Neural progenitor cell (in vitro differentiated cells): ENCODE data around the gene NDRG4. TPM values are rescaled to one million over a fixed set of nuclear protein-coding genes. Genes with fewer than 3 reads are reported as not detected.

Source experiments
- DNase-seq: peaks from one replicate; pipeline ENCODE4 v3.0.0-alpha.2; 2016; ENCODE audit warnings: low spot score
- H2AFZ ChIP-seq: fragments of 200-600 bp; sonication (generic); replicated peaks from 2 replicates; pipeline ENCODE4 v1.6.1; 2016; ENCODE audit warnings: antibody characterized with exemption
- H3F3A ChIP-seq: fragments of 200-600 bp; sonication (generic); 2 replicates; pipeline ENCODE4 v1.6.1; 2016; ENCODE audit warnings: antibody characterized with exemption, low read depth
- H3K27ac ChIP-seq: fragments of 200-600 bp; sonication (generic); 2 replicates; pipeline ENCODE4 v1.5.1; 2016; ENCODE audit warnings: mild to moderate bottlenecking
- H3K27me3 ChIP-seq: fragments of 200-600 bp; sonication (generic); 2 replicates; pipeline ENCODE4 v1.6.1; 2016; ENCODE audit warnings: mild to moderate bottlenecking, moderate library complexity
- H3K36me3 ChIP-seq: fragments of 200-600 bp; sonication (generic); 2 replicates; pipeline ENCODE4 v1.5.1; 2016
- H3K4me1 ChIP-seq: fragments of 200-600 bp; sonication (generic); 2 replicates; pipeline ENCODE4 v1.6.1; 2016; ENCODE audit warnings: mixed run types
- H3K4me2 ChIP-seq: fragments of 200-600 bp; sonication (generic); 2 replicates; pipeline ENCODE4 v1.6.1; 2016
- H3K4me3 ChIP-seq: fragments of 200-600 bp; sonication (generic); 2 replicates; pipeline ENCODE4 v1.5.1; 2016
- H3K79me2 ChIP-seq: fragments of 200-600 bp; sonication (generic); 2 replicates; pipeline ENCODE4 v1.6.1; 2016; ENCODE audit warnings: low read depth
- H3K9ac ChIP-seq: fragments of 200-600 bp; sonication (generic); 2 replicates; pipeline ENCODE4 v1.6.1; 2016
- H3K9me3 ChIP-seq: fragments of 200-600 bp; sonication (generic); 2 replicates; pipeline ENCODE4 v1.5.1; 2016; ENCODE audit warnings: low read depth
- H4K20me1 ChIP-seq: fragments of 200-600 bp; sonication (generic); 2 replicates; pipeline ENCODE4 v1.6.1; 2016; ENCODE audit warnings: low read depth
- H3K27ac Mint-ChIP-seq: 3 replicates; pipeline ENCODE4 v1.8.0; 2021; ENCODE audit warnings: mixed read lengths
- H3K27me3 Mint-ChIP-seq: 2 replicates; pipeline ENCODE4 v1.8.0; 2022; ENCODE audit warnings: low read depth, mild to moderate bottlenecking, inconsistent platforms, moderate library complexity, mixed read lengths; ENCODE audit not compliant: insufficient read depth
- H3K36me3 Mint-ChIP-seq: 3 replicates; pipeline ENCODE4 v1.8.0; 2021; ENCODE audit warnings: mixed read lengths
- H3K4me1 Mint-ChIP-seq: 3 replicates; pipeline ENCODE4 v1.8.0; 2021; ENCODE audit warnings: mixed read lengths
- H3K4me3 Mint-ChIP-seq: 3 replicates; pipeline ENCODE4 v1.8.0; 2021; ENCODE audit warnings: mild to moderate bottlenecking, moderate library complexity, mixed read lengths
- H3K9me3 Mint-ChIP-seq: 3 replicates; pipeline ENCODE4 v1.8.0; 2020; ENCODE audit warnings: mixed read lengths
- EZH2 ChIP-seq: fragments of 200-600 bp; sonication (generic); IDR thresholded peaks from 2 replicates; pipeline ENCODE4 v1.6.1; 2017; ENCODE audit warnings: antibody characterized with exemption, mild to moderate bottlenecking, moderate library complexity
- EZH2phosphoT487 ChIP-seq: fragments of 200-600 bp; sonication (generic); IDR thresholded peaks from 2 replicates; pipeline ENCODE4 v1.6.1; 2017; ENCODE audit warnings: antibody characterized with exemption
- total RNA-seq: library from RNA; depleted of rRNA; stranded (reverse); fragments of >200 nt; gene quantifications from 2 replicates; pipeline ENCODE4 v1.2.3, GENCODE V29; 2015; ENCODE audit warnings: low replicate concordance
- TF ChIP-seq, protein P1 (sequence below): fragments of 200-600 bp; sonication (generic); IDR thresholded peaks from 2 replicates; pipeline ENCODE4 v1.5.1; 2017; ENCODE audit warnings: antibody characterized with exemption, mild to moderate bottlenecking

The NDRG4 gene
- total RNA-seq, 1 donor from 2014 or later: 14.6 TPM

DNA sequence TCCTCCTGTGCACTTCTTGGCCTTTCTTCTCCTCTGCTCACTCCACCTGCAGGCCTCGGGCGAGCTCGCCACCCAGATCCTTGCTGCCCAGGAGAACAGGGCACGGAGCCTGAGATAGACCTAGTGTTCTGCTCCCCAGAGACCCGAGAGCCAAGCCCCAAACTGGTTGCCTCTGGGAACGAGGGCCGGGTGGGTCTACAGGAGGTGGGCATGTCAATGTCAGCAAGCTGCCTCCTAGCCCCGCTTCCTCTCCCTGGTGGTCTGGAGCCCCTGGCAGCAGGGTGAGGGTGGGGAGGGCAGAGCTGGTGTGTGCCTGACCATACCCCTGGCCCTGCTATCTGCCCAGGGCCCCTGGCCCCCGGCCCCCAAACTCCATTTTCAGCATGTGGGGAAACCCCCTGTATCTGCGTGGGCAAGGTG, 841 bp upstream of the NDRG4 start:
- H3K4me3 ChIP-seq: no peak overlapping the region
- no peaks in the 10 kb centered on the region for H4K20me1 ChIP-seq
- Mint-ChIP-seq H3K36me3 (no peaks in the 10 kb centered on the region), H3K9me3 (no peaks in the 10 kb centered on the region), H3K27me3 (peaks cover 11% of the 10 kb centered on the region), H3K4me1 (peaks cover 52% of the 10 kb centered on the region), H3K4me3 (peak overlapping the region; percentile 66), H3K27ac (peak overlapping the region; percentile 94)
- H3K79me2 ChIP-seq: no peaks in the 10 kb centered on the region
- H3K4me2 ChIP-seq: no peak overlapping the region
- DNase-seq: no peak
- no peaks in the 10 kb centered on the region for H3K9me3 ChIP-seq
- no peak overlapping the region for H3K9ac ChIP-seq
- H3K4me1 ChIP-seq: peaks cover 32% of the 10 kb centered on the region
- H3K36me3 ChIP-seq: no peaks in the 10 kb centered on the region
- H3K27me3 ChIP-seq: peaks cover 25% of the 10 kb centered on the region
- H2AFZ ChIP-seq: no peak overlapping the region
- peaks cover 23% of the 10 kb centered on the region for H3F3A ChIP-seq
- no peak overlapping the region for H3K27ac ChIP-seq
- TF ChIP-seq, protein P1, sequence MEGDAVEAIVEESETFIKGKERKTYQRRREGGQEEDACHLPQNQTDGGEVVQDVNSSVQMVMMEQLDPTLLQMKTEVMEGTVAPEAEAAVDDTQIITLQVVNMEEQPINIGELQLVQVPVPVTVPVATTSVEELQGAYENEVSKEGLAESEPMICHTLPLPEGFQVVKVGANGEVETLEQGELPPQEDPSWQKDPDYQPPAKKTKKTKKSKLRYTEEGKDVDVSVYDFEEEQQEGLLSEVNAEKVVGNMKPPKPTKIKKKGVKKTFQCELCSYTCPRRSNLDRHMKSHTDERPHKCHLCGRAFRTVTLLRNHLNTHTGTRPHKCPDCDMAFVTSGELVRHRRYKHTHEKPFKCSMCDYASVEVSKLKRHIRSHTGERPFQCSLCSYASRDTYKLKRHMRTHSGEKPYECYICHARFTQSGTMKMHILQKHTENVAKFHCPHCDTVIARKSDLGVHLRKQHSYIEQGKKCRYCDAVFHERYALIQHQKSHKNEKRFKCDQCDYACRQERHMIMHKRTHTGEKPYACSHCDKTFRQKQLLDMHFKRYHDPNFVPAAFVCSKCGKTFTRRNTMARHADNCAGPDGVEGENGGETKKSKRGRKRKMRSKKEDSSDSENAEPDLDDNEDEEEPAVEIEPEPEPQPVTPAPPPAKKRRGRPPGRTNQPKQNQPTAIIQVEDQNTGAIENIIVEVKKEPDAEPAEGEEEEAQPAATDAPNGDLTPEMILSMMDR: no peak
- TF ChIP-seq EZH2 (no peak), EZH2phosphoT487 (no peak)

DNA sequence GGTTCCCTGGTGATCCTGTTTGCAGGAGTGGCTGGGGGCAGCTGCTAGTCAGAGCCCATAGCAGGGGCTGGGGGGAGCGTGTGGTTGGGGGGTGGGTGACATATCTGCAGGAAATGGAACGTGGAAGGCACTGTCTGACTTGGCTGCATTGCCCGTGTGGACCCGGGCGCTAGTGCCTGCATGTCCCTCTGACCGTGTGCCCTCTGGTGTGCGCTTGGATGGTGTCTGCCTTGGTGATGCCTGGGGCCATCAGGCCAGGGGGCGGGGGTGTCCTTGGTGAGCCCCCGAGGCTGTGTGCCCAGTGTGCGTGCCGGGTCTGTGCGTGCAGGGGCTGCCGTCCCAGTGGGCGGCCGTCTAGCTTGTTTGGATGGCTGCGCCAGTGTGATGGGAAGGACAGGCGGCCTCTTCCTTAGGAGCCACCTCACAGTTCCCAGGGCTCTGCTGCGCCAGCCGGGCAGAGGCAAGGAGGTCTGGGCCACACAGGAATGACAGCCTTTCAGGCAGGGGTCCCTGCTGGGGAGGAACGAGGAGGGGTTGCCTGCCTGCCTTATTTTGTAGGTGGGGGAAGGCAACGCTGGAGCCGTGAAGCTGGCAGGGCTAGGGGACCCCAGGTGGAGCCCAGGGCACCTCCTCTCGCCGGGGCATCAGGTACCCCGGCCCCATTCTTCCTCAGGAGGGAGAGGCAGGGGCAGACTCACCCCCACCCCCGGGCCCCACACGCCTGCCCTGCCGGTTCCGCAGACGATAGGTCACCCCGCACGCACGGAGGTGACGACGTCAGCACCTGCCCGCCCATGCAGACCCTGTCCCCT, 693 bp downstream of the NDRG4 start:
- peak overlapping the region; percentile 56 for H3K4me3 ChIP-seq
- H3F3A ChIP-seq: peaks cover 14% of the 10 kb centered on the region
- peaks cover 25% of the 10 kb centered on the region for H3K27me3 ChIP-seq
- no peaks in the 10 kb centered on the region for H3K9me3 Mint-ChIP-seq
- H4K20me1 ChIP-seq: no peaks in the 10 kb centered on the region
- peak overlapping the region; percentile 88 for H3K4me3 Mint-ChIP-seq
- H3K4me2 ChIP-seq: peak overlapping the region; percentile 89
- TF ChIP-seq EZH2phosphoT487: no peak
- TF ChIP-seq, protein P1: no peak
- TF ChIP-seq EZH2: no peak
- H2AFZ ChIP-seq: peak overlapping the region; percentile 45
- H3K27ac Mint-ChIP-seq: peak overlapping the region; percentile 37
- H3K36me3 Mint-ChIP-seq: no peaks in the 10 kb centered on the region
- no peak overlapping the region for H3K27ac ChIP-seq
- peaks cover 7% of the 10 kb centered on the region for H3K27me3 Mint-ChIP-seq
- peaks cover 22% of the 10 kb centered on the region for H3K4me1 ChIP-seq
- no peaks in the 10 kb centered on the region for H3K9me3 ChIP-seq
- H3K4me1 Mint-ChIP-seq: peaks cover 37% of the 10 kb centered on the region
- H3K9ac ChIP-seq: no peak overlapping the region
- H3K79me2 ChIP-seq: no peaks in the 10 kb centered on the region
- DNase-seq: peak; percentile 52
- H3K36me3 ChIP-seq: no peaks in the 10 kb centered on the region

DNA sequence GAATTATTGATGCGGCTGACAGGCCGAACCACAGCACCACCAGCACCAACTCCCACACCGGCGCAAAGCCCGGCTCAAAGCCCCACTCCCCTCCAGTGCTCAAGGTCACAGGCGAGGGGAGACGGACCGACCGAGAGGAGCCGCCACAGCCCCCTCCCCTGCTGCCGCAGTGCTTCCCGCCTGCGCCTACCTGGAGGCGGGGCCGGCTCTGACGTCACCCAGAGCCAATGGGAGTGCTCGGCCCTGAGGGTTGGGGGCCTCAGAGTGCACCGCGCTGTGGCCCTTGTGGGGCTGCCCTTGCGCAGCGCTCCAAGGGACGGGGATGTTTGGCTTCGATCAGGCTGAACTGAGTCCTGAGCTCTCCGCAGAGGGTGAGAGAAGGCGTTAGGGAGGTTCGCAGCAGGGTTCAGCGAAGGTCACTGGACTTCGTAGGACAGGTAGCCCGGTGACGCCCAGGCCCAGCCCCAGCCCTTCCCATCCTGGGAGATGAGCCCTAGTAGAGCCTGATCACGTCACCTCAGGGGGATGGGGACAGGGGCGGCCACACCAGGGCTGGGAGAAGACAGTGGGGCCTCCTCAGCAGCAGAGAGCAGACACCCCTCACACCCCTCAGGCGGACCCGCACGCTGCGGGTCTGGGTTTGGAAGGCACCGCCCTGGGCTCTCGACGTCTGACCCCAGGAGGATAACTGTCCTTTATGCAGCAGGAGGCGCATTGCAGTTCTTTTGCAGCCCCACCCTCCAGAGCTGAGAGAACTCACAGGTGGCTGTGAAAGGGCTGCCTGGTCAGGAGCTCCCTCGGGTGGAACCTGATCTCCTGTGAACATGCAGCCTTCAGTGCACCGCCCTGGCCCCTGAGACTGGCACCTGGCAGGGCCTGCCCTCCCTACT, 1.5 kb downstream of the NDRG4 start:
- Histone ChIP-seq H3K9ac (peak overlapping the region; percentile 28), H3F3A (peaks cover 5% of the 10 kb centered on the region), H3K36me3 (no peaks in the 10 kb centered on the region), H3K4me3 (peak overlapping the region; percentile 56), H3K79me2 (no peaks in the 10 kb centered on the region), H4K20me1 (no peaks in the 10 kb centered on the region), H3K9me3 (no peaks in the 10 kb centered on the region), H3K4me1 (peaks cover 13% of the 10 kb centered on the region), H3K4me2 (peak overlapping the region; percentile 89), H3K27me3 (peaks cover 25% of the 10 kb centered on the region), H2AFZ (peak overlapping the region; percentile 45), H3K27ac (no peak overlapping the region)
- Mint-ChIP-seq H3K4me3 (peak overlapping the region; percentile 88), H3K27ac (peak overlapping the region; percentile 87), H3K9me3 (no peaks in the 10 kb centered on the region), H3K4me1 (peaks cover 28% of the 10 kb centered on the region), H3K27me3 (peaks cover 7% of the 10 kb centered on the region), H3K36me3 (no peaks in the 10 kb centered on the region)
- no peak for TF ChIP-seq EZH2phosphoT487
- no peak for TF ChIP-seq EZH2
- TF ChIP-seq, protein P1: no peak
- peak; percentile 87 for DNase-seq
